CD14-positive monocyte (primary cell): ENCODE results near the gene USP47. TPM values are rescaled to one million over a fixed set of nuclear protein-coding genes. Genes with fewer than 3 reads are reported as not detected.

Source experiments
- DNase-seq, 3 donors: peaks; one replicate each; pipeline ENCODE4 v3.0.0-alpha.2; 2011 to 2022
- H2AFZ ChIP-seq: 2 replicates; pipeline ENCODE4 v1.6.0; 2012; ENCODE audit warnings: mild to moderate bottlenecking, low read depth, low read length, inconsistent platforms; ENCODE audit not compliant: insufficient read depth, poor library complexity, severe bottlenecking
- H3K27ac ChIP-seq, 2 donors: 1 replicate in 1 of 2; 2 replicates in 1 of 2; pipeline ENCODE4 v1.5.1; 2012 to 2013; ENCODE audit warnings: low read length in 2 of 2, control low read depth in 1 of 2, inconsistent platforms in 1 of 2, low read depth in 1 of 2, mild to moderate bottlenecking in 1 of 2
- H3K27me3 ChIP-seq, 2 donors: one replicate each; pipeline versions ENCODE4 v1.6.0 to v1.6.1; 2011 to 2013; ENCODE audit warnings: low read length in 2 of 2; ENCODE audit not compliant: control insufficient read depth in 2 of 2, insufficient read depth in 2 of 2
- H3K36me3 ChIP-seq, 2 donors: replicated peaks in 1 of 2; 1 replicate in 1 of 2; 2 replicates in 1 of 2; pipeline versions ENCODE4 v1.5.1 to v1.6.1; 2012 to 2013; ENCODE audit warnings: low read length in 2 of 2, control low read depth in 1 of 2, inconsistent platforms in 1 of 2, mild to moderate bottlenecking in 1 of 2; ENCODE audit not compliant: insufficient read depth in 2 of 2, control insufficient read depth in 1 of 2
- H3K4me1 ChIP-seq, 2 donors: 1 replicate in 1 of 2; 2 replicates in 1 of 2; pipeline versions ENCODE4 v1.5.1 to v1.6.1; 2012 to 2013; ENCODE audit warnings: low read length in 2 of 2, control low read depth in 1 of 2, inconsistent platforms in 1 of 2, mild to moderate bottlenecking in 1 of 2, moderate library complexity in 1 of 2; ENCODE audit not compliant: insufficient read depth in 2 of 2, control insufficient read depth in 1 of 2
- H3K4me2 ChIP-seq: replicated peaks from 2 replicates; pipeline ENCODE3; 2012; ENCODE audit warnings: low read length, moderate library complexity, mild to moderate bottlenecking; ENCODE audit not compliant: poor library complexity, severe bottlenecking; ENCODE audit errors: extremely low read depth
- H3K4me3 ChIP-seq, 3 experiments: fragments of 200-600 bp in 1 of 3; sonication (generic) in 1 of 3; replicated peaks in 1 of 3; 1 replicate in 2 of 3; 2 replicates in 1 of 3; pipeline ENCODE4 v1.5.1; 2011 to 2013; ENCODE audit warnings: low read length in 3 of 3, mild to moderate bottlenecking in 3 of 3, control low read depth in 2 of 3, low read depth in 2 of 3, inconsistent platforms in 1 of 3, moderate library complexity in 1 of 3
- H3K79me2 ChIP-seq: 2 replicates; pipeline ENCODE4 v1.6.0; 2012; ENCODE audit warnings: mild to moderate bottlenecking, control low read depth, inconsistent platforms, low read length, moderate library complexity; ENCODE audit not compliant: insufficient read depth
- H3K9ac ChIP-seq: 2 replicates; pipeline ENCODE4 v1.6.0; 2017; ENCODE audit warnings: low read length, mild to moderate bottlenecking; ENCODE audit not compliant: insufficient read depth, poor library complexity, severe bottlenecking
- H3K9me3 ChIP-seq, 2 donors: replicated peaks in 1 of 2; 1 replicate in 1 of 2; 2 replicates in 1 of 2; pipeline versions ENCODE4 v1.5.1 to v1.6.1; 2012 to 2013; ENCODE audit warnings: low read length in 2 of 2, control low read depth in 1 of 2; ENCODE audit not compliant: control insufficient read depth in 1 of 2, insufficient read depth in 1 of 2
- H4K20me1 ChIP-seq: 2 replicates; pipeline ENCODE4 v1.6.0; 2012; ENCODE audit warnings: mild to moderate bottlenecking, low read length, control low read depth, moderate library complexity; ENCODE audit not compliant: insufficient read depth
- H3K27ac Mint-ChIP-seq, 7 donors: one replicate each; pipeline ENCODE4 v1.8.0; 2020; ENCODE audit warnings: mild to moderate bottlenecking in 7 of 7, mixed read lengths in 7 of 7, moderate library complexity in 6 of 7, inconsistent platforms in 2 of 7
- H3K27me3 Mint-ChIP-seq, 3 donors: one replicate each; pipeline ENCODE4 v1.8.0; 2021 to 2022; ENCODE audit warnings: low read depth in 3 of 3, mild to moderate bottlenecking in 3 of 3, mixed read lengths in 3 of 3, moderate library complexity in 3 of 3, inconsistent platforms in 1 of 3
- H3K36me3 Mint-ChIP-seq, 2 donors: one replicate each; pipeline ENCODE4 v1.8.0; 2020; ENCODE audit warnings: mixed read lengths in 2 of 2, inconsistent platforms in 1 of 2, mild to moderate bottlenecking in 1 of 2
- H3K4me1 Mint-ChIP-seq: one replicate; pipeline ENCODE4 v1.8.0; 2020; ENCODE audit warnings: mild to moderate bottlenecking, mixed read lengths
- H3K4me3 Mint-ChIP-seq, 2 donors: one replicate each; pipeline ENCODE4 v1.8.0; 2020; ENCODE audit warnings: mild to moderate bottlenecking in 2 of 2, mixed read lengths in 2 of 2, moderate library complexity in 1 of 2
- H3K9me3 Mint-ChIP-seq, 7 donors: one replicate each; pipeline ENCODE4 v1.8.0; 2020 to 2022; ENCODE audit warnings: mixed read lengths in 7 of 7, mild to moderate bottlenecking in 6 of 7, moderate library complexity in 6 of 7, inconsistent platforms in 2 of 7
- WGBS: methylation state at CpG from one replicate; pipeline ENCODE4 v1.1.5; 2013; ENCODE audit warnings: missing lambda C conversion rate; ENCODE audit not compliant: insufficient coverage; 5-methylcytosine and 5-hydroxymethylcytosine counted together
- intact Hi-C, 2 donors: fragments of 100-400 bp; cut with micrococcal nuclease; formaldehyde crosslinking; loops; one replicate each; pipeline versions ENCODE4 v1.15.0 to v1.15.1; 2023
- polyA plus RNA-seq, 3 donors: library from polyadenylated mRNA; depleted of rRNA in 1 of 3; unstranded in 2 of 3; stranded (reverse) in 1 of 3; fragments of 300-500 nt in 2 of 3; fragments of >200 nt in 1 of 3; fragmentation: Illumina TruSeq in 2 of 3; gene quantifications; 1 replicate in 2 of 3; 2 replicates in 1 of 3; pipeline ENCODE4 v1.2.3, GENCODE V29; 2012 to 2021
- TF ChIP-seq, protein P1 (sequence below): fragments of 200-600 bp; IDR thresholded peaks from one replicate; pipeline ENCODE4 v1.8.0; 2022; ENCODE audit warnings: antibody characterized with exemption, mild to moderate bottlenecking

Gene USP47
- polyA plus RNA-seq, 3 donors, result 8.1 to 17.5 (median 10.5) TPM

DNA sequence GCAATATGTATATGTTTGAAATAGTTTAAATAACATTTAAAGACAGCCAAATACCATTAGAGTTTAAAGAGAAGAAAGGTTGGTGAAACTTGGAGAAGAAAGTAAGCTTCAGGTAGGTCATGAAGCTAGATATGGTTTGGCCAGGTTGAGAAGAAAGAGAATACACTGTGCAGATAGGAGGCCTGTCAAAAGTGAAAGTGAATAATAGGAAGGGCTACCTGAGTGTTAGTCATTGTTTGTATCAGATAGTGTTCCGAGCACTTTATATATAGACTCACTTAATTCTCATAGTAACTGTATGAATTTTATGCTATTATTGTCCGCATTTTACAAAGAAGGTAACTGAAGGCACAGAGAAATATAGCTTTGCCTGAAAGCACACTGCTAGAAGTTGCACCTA lies 56.9 kb downstream of the USP47 start:
- no peak overlapping the region for H3K4me3 Mint-ChIP-seq
- no peaks in the 10 kb centered on the region for H3K4me1 Mint-ChIP-seq
- Histone ChIP-seq H3K36me3 (peaks cover 38 to 86% of the 10 kb centered on the region in 2 donors), H2AFZ (no peak overlapping the region), H3K4me3 (no peak overlapping the region), H3K27ac (no peak overlapping the region), H3K79me2 (peaks cover 3% of the 10 kb centered on the region), H3K4me2 (no peak overlapping the region), H3K4me1 (no peaks in the 10 kb centered on the region), H3K27me3 (no peaks in the 10 kb centered on the region), H4K20me1 (no peaks in the 10 kb centered on the region), H3K9me3 (no peaks in the 10 kb centered on the region), H3K9ac (no peak overlapping the region)
- intact Hi-C loops, result no loop called here
- H3K27ac Mint-ChIP-seq, result peak overlapping the region in 3 of 7 donors; percentile 22 to 45 (median 39)
- H3K36me3 Mint-ChIP-seq, result peaks cover 46 to 59% of the 10 kb centered on the region in 2 donors
- no peaks in the 10 kb centered on the region for H3K9me3 Mint-ChIP-seq
- WGBS, result no CpG with 5 or more reads among the region's 2 CpGs
- TF ChIP-seq, protein P1, sequence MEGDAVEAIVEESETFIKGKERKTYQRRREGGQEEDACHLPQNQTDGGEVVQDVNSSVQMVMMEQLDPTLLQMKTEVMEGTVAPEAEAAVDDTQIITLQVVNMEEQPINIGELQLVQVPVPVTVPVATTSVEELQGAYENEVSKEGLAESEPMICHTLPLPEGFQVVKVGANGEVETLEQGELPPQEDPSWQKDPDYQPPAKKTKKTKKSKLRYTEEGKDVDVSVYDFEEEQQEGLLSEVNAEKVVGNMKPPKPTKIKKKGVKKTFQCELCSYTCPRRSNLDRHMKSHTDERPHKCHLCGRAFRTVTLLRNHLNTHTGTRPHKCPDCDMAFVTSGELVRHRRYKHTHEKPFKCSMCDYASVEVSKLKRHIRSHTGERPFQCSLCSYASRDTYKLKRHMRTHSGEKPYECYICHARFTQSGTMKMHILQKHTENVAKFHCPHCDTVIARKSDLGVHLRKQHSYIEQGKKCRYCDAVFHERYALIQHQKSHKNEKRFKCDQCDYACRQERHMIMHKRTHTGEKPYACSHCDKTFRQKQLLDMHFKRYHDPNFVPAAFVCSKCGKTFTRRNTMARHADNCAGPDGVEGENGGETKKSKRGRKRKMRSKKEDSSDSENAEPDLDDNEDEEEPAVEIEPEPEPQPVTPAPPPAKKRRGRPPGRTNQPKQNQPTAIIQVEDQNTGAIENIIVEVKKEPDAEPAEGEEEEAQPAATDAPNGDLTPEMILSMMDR, result no peak
- no peaks in the 10 kb centered on the region for H3K27me3 Mint-ChIP-seq
- no peak for DNase-seq

GRCh38 chr11:11899401-11899800 lies 57.6 kb downstream of the USP47 start:
- H3K4me1 ChIP-seq, result no peaks in the 10 kb centered on the region
- peaks cover 41 to 86% of the 10 kb centered on the region in 2 donors for H3K36me3 ChIP-seq
- Mint-ChIP-seq H3K36me3 (peaks cover 53 to 62% of the 10 kb centered on the region in 2 donors), H3K4me1 (no peaks in the 10 kb centered on the region), H3K9me3 (no peaks in the 10 kb centered on the region), H3K4me3 (no peak overlapping the region), H3K27me3 (no peaks in the 10 kb centered on the region), H3K27ac (peak overlapping the region in 1 of 7 donors; percentile 38)
- no peaks in the 10 kb centered on the region for H3K9me3 ChIP-seq
- intact Hi-C loops, result no loop called here
- peaks cover 3% of the 10 kb centered on the region for H3K79me2 ChIP-seq
- DNase-seq, result no peak
- no peak overlapping the region for H3K27ac ChIP-seq
- H2AFZ ChIP-seq, result no peak overlapping the region
- H4K20me1 ChIP-seq, result no peaks in the 10 kb centered on the region
- 100% methylated on average over 1 of the region's 1 CpG for WGBS
- TF ChIP-seq, protein P1, result no peak
- no peak overlapping the region for H3K4me2 ChIP-seq
- H3K9ac ChIP-seq, result no peak overlapping the region
- H3K27me3 ChIP-seq, result no peaks in the 10 kb centered on the region
- no peak overlapping the region for H3K4me3 ChIP-seq
